ENCODE data around the gene NRROS. TPM values are rescaled to one million over a fixed set of nuclear protein-coding genes. Genes with fewer than 3 reads are reported as not detected.

NRROS gene
- polyA plus RNA-seq, 2 of the 4 experiments (the other 2 are of a cell fraction), result not detected

DNA sequence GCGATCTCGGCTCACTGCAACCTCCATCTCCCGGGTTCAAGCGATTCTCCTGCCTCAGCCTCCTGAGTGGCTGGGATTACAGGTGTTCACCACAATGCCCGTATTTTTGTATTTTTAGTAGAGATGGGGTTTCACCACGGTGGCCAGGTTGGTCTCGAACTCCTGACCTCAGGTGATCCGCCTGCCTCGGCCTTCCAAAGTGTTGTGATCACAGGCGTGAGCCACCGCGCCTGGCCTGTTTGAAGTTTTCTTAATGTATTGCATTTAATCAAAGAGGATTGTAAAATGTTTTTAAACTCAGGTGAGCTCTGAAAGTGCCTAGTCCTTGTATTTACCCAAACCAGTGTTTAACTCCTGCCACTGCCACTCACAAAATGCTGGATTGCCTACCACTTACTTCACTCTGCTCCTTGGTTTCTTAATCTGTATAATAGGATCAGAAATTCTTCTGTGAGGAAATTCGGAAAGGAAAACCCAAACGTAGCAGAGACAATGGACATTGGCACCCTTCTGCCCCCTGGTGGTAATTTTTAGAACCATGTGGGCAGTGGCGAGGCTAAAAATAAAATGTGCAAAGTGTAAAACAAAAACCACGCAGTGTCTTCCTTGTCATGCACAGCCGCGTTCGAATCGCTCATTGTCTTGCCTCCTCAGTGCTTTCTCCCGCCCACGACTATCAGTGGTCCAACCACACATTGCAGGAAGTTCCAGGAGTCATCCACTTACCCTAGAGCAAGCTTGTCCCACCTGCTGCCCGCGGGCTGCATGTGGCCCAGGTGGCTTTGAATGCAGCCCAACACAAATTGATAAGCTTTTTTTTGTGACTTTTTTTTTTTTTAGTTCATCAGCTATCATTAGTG is 45.3 kb downstream of the NRROS start:
- ChIA-PET CTCF (interaction anchor here (0.6 to 4.2 kb wide), 26 partner anchors 8 to 431 kb away, joined by 3 to 59 read pairs (median 4); partner anchors contain the start of genes CEP19, NRROS and PIGX), POLR2A (interaction anchor here (1.5 kb wide), 1 partner anchor 75 kb away, joined by 6 read pairs; no protein-coding TSS in a partner anchor)
- H3K9me3 ChIP-seq, result no peaks in the 10 kb centered on the region
- no peak overlapping the region for H3K4me3 ChIP-seq
- WGBS (ENCODE audit: missing lambda C conversion rate), result 34% methylated on average over 24 of the region's 24 CpGs
- peak overlapping the region; percentile 72 for H3K4me2 ChIP-seq
- FAIRE-seq, result no peak
- TF ChIP-seq HOXB13 (CRISPR knock-in tag; IDR thresholded peaks at IDR 0.05; ENCODE audit: low read depth) (no peak), HOXA7 (CRISPR knock-in tag; IDR thresholded peaks at IDR 0.05) (no peak), SMC3 (IDR thresholded peaks at IDR 0.05) (peak; percentile 92), RAD21 (conservative IDR thresholded peaks at IDR 0.05 in 1 of 2, IDR thresholded peaks at IDR 0.05 in 1 of 2) (peak; percentile 79 to 83), FOSL2 (IDR thresholded peaks at IDR 0.05) (no peak), FOSL2 (CRISPR knock-in tag; IDR thresholded peaks at IDR 0.05) (no peak), JUNB (IDR thresholded peaks at IDR 0.05) (no peak), FOSB (CRISPR knock-in tag; IDR thresholded peaks at IDR 0.05) (no peak), MAZ (IDR thresholded peaks at IDR 0.05; ENCODE audit: borderline replicate concordance, low read depth, low read length) (no peak), GATA3 (IDR thresholded peaks at IDR 0.05; ENCODE audit: borderline replicate concordance) (no peak), ZSCAN20 (CRISPR knock-in tag; IDR thresholded peaks at IDR 0.05) (no peak), RARB (CRISPR knock-in tag; IDR thresholded peaks at IDR 0.05) (no peak), POLR2AphosphoS2 (conservative IDR thresholded peaks at IDR 0.05; ENCODE audit: low read length) (no peak), KDM1A (IDR thresholded peaks at IDR 0.05; ENCODE audit: low read depth) (0 out of 2 replicates have a peak, but pooled peaks have one; percentile 33), PHF8 (IDR thresholded peaks at IDR 0.05; ENCODE audit: borderline replicate concordance, low read depth) (no peak), CEBPB (IDR thresholded peaks at IDR 0.05) (no peak)
- TF ChIP-seq, protein P1, sequence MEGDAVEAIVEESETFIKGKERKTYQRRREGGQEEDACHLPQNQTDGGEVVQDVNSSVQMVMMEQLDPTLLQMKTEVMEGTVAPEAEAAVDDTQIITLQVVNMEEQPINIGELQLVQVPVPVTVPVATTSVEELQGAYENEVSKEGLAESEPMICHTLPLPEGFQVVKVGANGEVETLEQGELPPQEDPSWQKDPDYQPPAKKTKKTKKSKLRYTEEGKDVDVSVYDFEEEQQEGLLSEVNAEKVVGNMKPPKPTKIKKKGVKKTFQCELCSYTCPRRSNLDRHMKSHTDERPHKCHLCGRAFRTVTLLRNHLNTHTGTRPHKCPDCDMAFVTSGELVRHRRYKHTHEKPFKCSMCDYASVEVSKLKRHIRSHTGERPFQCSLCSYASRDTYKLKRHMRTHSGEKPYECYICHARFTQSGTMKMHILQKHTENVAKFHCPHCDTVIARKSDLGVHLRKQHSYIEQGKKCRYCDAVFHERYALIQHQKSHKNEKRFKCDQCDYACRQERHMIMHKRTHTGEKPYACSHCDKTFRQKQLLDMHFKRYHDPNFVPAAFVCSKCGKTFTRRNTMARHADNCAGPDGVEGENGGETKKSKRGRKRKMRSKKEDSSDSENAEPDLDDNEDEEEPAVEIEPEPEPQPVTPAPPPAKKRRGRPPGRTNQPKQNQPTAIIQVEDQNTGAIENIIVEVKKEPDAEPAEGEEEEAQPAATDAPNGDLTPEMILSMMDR (IDR thresholded peaks at IDR 0.05), result peak; percentile 75
- TF ChIP-seq, protein P2, sequence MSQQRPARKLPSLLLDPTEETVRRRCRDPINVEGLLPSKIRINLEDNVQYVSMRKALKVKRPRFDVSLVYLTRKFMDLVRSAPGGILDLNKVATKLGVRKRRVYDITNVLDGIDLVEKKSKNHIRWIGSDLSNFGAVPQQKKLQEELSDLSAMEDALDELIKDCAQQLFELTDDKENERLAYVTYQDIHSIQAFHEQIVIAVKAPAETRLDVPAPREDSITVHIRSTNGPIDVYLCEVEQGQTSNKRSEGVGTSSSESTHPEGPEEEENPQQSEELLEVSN (IDR thresholded peaks at IDR 0.05; ENCODE audit: borderline replicate concordance, low read depth), result no peak
- H3K27ac ChIP-seq, result peak overlapping the region; percentile 36 to 66; a peak in 3 of 6 replicates
- DNase-seq (ENCODE audit: low read depth in 1 of 2, low spot score in 1 of 2), result peak; percentile 34 to 39
- peaks cover 3% of the 10 kb centered on the region; the same call in 1 of the 3 replicates for H3K4me1 ChIP-seq
- ATAC-seq, result peak; percentile 59 to 84

DNA sequence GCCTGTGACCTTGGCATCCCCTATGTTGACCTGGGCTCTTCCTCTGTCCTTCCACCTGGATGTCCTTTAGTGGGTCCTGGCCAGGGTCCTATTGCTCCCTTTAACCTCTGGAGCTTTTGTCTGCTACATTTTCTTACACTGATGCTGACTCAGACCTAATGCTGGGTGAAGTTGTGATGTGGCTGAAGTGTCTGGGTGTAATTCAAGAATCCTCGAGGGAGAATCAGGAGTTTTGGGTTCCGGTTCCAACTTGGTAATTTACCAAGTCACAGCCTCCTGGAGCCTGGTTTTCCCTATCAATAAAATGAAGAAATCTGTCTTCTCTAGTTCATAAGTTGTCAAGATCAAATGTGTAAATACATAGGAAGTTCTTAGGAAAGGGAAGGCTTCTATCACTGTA is 46.9 kb downstream of the NRROS start:
- 76% methylated on average over 2 of the region's 2 CpGs for WGBS (ENCODE audit: missing lambda C conversion rate)
- CTCF ChIA-PET, result interaction anchor here (0.7 to 4.2 kb wide), 8 partner anchors 10 to 433 kb away, joined by 3 to 59 read pairs (median 4); no protein-coding TSS in a partner anchor
- ATAC-seq (no peak), DNase-seq (ENCODE audit: low read depth in 1 of 2, low spot score in 1 of 2) (no peak), FAIRE-seq (no peak)
- TF ChIP-seq, protein P3, sequence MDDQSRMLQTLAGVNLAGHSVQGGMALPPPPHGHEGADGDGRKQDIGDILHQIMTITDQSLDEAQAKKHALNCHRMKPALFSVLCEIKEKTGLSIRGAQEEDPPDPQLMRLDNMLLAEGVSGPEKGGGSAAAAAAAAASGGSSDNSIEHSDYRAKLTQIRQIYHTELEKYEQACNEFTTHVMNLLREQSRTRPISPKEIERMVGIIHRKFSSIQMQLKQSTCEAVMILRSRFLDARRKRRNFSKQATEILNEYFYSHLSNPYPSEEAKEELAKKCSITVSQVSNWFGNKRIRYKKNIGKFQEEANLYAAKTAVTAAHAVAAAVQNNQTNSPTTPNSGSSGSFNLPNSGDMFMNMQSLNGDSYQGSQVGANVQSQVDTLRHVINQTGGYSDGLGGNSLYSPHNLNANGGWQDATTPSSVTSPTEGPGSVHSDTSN (IDR thresholded peaks at IDR 0.05), result no peak
- TF ChIP-seq EHF (CRISPR knock-in tag; IDR thresholded peaks at IDR 0.05) (no peak), ZFP36 (IDR thresholded peaks at IDR 0.05; ENCODE audit: borderline replicate concordance, partially characterized antibody) (no peak), RCOR1 (IDR thresholded peaks at IDR 0.05; ENCODE audit: low read depth, low read length) (no peak), RAD21 (conservative IDR thresholded peaks at IDR 0.05 in 1 of 2, IDR thresholded peaks at IDR 0.05 in 1 of 2) (no peak), CBX8 (IDR thresholded peaks at IDR 0.05) (no peak), SMC3 (IDR thresholded peaks at IDR 0.05) (no peak), HOXB13 (CRISPR knock-in tag; IDR thresholded peaks at IDR 0.05; ENCODE audit: low read depth) (no peak)
- TF ChIP-seq, protein P4, sequence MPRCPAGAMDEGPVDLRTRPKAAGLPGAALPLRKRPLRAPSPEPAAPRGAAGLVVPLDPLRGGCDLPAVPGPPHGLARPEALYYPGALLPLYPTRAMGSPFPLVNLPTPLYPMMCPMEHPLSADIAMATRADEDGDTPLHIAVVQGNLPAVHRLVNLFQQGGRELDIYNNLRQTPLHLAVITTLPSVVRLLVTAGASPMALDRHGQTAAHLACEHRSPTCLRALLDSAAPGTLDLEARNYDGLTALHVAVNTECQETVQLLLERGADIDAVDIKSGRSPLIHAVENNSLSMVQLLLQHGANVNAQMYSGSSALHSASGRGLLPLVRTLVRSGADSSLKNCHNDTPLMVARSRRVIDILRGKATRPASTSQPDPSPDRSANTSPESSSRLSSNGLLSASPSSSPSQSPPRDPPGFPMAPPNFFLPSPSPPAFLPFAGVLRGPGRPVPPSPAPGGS (IDR thresholded peaks at IDR 0.05), result no peak
- TF ChIP-seq, protein P5, sequence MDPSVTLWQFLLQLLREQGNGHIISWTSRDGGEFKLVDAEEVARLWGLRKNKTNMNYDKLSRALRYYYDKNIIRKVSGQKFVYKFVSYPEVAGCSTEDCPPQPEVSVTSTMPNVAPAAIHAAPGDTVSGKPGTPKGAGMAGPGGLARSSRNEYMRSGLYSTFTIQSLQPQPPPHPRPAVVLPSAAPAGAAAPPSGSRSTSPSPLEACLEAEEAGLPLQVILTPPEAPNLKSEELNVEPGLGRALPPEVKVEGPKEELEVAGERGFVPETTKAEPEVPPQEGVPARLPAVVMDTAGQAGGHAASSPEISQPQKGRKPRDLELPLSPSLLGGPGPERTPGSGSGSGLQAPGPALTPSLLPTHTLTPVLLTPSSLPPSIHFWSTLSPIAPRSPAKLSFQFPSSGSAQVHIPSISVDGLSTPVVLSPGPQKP (IDR thresholded peaks at IDR 0.05; ENCODE audit: low read depth, low read length), result no peak
- POLR2A ChIA-PET, result no interaction called here
- Histone ChIP-seq H3K27ac (no peak overlapping the region), H3K4me2 (no peak overlapping the region), H3K4me3 (no peak overlapping the region), H3K9me3 (no peaks in the 10 kb centered on the region), H3K4me1 (peaks cover 3% of the 10 kb centered on the region; the same call in 1 of the 3 replicates)

All from A549 (cell line).